GM18517 (cell line): ENCODE results near the gene KLHL2.
"Not testable (repeated sequence)": the region's sequence is repeated elsewhere in the genome, so short reads cannot be mapped to it uniquely, and the experiment has no call there.

ENCODE experiments used
- ATAC-seq: cut with Tn5 transposase; IDR thresholded peaks from one replicate; pipeline ENCODE4 v1.9.1; 2021; ENCODE audit warnings: mild to moderate bottlenecking, moderate library complexity; ENCODE audit not compliant: unreplicated experiment

The KLHL2 gene

DNA sequence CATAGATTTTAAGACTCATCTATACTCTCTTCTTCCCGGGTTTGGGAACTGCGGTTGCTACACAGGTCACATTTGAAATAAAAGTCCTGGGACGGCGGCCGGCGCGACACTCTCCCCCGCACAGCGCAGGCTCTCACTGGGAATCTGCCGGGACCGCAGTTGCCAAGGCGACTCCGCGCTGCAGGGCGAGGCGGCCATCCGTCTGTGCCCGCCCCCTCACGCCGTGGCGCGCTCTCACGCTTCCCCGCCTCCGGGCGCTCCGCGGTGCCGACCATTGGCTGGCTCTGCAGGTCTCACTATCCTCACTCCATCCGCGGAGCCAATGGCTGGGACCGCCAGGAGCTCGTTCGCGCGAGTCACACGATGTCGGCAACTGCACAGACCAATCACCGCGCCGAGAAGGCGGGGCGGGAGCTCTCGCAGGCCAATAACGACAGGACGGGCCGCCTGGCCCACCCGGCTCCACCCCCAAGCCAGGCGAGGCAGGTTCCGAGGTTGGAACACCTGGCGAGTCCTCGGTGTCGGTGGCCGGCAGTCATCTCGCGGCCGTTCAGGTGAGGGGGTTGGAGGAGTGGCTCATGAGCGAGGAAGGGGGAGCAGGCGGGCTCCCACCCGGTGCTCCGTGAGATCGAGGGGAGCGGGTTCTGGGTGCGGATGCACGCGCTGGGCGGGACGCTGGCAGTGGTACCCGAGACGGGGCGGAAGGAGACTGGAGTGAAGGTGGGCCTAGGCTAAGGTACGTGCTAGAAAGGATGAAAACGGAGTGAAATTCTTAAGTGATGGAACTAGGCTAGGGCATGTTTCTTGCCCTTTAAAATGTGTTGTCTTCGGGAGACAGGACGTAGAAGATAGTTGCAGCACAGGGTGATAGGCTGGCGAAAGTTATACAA is 120.1 kb downstream of the KLHL2 start, which contains the start of gene MSMO1:
Gene MSMO1, plus strand, starts transcription at position 459 of the 890 bp plus-strand sequence. CDS start 5,702 bp downstream, outside the sequence.
- peak; percentile 98 for ATAC-seq

DNA sequence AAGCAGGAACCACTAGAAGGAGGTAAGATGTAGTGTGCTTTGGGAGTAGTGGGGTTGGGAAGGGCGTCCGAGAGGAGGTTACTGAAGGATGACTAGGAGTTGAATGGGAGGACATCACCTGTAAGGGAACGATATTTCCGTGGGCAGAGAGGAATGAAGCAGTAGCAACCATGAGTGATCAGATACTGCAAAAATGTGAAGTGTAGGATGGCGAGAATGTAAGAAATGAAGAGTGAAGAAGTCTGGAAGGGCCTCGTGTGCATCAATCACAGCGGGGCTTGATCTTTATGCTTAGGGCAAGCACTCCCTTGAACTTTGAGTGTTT is 120.7 kb downstream of the KLHL2 start:
- peak; percentile 1 for ATAC-seq

DNA sequence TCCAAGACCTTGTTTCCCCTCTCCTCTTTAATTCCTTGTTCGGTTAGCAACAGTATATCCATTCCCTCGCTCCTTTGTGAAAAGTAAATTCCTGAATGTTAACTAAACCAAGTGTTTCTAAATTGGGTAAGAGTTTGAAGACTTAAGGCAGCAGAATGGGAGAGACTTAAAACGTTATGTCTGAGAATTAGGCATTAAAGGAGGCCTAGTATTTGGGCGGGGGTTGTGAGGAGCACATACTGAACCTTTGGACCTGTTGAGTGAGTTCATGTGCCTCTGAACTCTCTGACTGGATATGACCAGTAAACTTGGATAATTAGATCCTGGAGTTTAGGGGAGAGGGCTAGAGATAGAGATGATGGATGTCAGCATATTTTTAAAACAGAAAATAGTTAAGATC is 121.3 kb downstream of the KLHL2 start:
- ATAC-seq, result no peak

DNA sequence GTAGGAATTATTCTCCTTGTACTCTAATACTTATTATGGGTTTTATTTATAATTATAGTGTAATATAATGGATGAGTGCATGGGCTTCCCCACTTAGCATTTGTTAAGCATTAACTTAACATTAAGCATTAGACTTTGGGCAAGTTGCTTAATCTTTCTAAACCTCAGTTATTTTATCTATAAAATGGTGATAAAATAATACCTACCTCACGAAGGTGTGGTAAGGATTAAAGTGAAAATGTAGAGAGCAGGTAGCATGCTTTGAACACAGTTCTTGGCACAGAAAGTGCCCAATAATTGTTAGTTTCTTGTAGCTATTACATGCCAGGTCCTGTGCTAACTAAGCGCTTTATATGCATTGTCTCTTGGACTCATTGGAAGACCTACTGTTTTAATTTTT is 122.7 kb downstream of the KLHL2 start:
- no peak for ATAC-seq

DNA sequence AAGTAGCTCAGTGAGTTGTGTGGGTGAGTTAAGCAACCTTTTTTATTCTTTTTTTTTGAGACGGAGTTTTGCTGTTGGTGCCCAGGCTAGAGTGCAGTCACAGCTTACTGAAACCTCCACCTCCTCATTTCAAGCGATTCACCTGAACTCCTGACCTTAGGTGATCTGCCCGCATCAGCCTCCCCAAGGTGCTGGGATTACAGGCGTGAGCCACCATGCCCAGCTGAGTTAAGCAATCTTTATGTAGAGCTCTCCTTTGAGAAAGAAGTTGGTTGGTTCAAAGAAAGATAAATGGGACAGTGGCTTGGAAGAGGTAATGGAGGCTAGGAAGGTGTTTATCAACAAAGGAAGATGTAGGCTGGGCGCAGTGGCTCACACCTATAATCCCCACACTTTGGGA is 123.3 kb downstream of the KLHL2 start:
- no peak for ATAC-seq

DNA sequence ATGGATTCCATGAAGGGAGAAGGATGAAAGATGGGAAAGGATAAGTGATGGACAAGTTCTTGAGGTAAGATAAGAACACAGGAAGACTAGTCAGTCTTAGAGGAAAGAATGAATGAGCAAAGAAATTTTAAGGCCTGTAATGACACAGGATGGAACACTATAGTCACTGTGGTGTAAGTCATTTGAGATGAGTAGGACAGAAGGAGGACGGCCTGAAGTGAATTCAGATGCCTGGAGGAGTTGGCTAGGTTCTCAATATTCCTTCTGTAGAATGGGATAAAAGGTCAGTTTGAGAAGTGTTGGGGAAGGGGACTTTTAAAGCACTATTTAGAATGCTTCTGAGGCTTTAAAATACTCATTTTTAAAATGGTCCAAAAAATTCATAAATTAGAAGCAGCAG is 124.0 kb downstream of the KLHL2 start:
- no peak for ATAC-seq

DNA sequence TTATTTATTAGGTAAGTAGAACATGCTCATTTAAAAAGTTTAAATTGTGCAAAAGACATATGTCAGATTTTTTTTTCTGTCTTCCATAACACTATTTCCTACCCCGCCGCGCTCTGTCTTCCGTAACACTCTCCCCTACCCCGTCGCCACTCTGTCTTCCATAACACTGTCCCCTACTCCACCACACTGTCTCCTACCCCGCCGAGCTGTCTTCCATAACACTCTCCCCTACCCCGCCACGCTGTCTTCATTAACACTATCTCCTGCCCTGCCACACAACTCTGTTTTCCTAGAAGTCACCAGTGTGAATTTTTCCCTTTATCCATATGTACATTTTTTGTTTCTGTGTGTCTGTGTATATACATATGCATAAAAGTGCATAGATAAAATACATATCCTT is 124.5 kb downstream of the KLHL2 start:
- no peak for ATAC-seq

DNA sequence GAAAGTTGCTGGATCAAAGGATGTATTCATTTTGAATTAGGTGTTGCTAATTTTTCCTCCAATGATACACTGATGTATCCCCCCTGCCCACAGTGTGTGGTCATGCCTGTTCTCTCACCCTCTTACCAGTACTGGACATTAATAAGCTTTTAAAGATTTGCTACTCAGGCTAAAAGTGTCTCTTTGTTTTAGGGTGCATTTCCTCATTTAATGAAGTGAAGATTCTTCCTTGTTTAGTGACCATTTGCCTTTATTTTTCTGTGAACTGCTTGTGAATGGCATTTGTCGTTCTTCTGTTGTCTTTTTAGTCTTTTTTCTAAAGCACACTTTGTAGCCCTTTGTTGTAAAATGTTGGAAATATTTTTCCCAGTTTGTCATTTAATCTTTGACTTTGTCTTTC is 125.1 kb downstream of the KLHL2 start:
- ATAC-seq, result no peak

DNA sequence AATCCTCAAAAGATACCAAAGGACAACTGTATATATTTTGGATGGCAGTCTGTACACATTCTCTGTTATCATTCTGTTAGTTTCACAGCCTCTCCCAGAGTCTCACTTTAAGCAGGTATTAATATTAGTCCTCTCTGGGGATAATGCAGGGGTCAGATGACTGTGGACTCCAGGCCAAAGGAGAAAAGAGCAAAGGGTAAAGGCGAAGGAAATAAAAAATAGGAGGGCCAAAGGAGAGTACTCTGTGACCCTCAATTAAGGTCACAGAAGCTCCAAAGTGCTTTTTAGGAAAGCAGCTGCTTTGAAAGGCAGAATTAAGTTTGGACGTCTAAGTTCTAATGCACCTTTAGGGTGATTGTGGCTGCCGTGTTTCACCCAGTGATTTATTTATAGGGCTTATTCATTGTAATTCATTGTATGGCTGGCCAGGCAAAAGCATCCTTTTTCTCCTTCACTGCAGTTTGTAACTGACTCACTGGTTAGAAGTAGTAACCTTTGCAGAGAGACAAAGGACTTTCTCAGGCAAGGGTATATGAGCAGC is 127.9 kb downstream of the KLHL2 start:
- ATAC-seq, result no peak

DNA sequence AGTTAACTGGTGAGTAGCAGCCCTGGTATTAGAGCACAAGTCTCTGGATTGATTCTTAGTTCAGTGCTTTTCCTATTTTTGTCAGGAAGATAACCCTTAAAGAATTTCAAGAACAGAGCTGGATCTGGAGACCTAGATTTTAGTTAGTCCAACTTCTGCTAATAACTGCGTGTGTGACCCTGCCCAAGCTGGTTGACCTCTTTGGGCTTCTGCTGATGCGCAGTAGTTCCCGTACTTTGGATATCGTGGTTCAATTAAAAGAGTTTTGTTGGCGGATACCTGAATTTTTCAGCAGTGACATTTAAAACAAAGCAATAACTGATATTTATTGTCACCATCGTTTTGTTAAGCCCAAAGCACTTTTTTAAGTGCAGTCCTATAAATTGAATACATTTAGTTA is 129.4 kb downstream of the KLHL2 start:
- ATAC-seq, result no peak

DNA sequence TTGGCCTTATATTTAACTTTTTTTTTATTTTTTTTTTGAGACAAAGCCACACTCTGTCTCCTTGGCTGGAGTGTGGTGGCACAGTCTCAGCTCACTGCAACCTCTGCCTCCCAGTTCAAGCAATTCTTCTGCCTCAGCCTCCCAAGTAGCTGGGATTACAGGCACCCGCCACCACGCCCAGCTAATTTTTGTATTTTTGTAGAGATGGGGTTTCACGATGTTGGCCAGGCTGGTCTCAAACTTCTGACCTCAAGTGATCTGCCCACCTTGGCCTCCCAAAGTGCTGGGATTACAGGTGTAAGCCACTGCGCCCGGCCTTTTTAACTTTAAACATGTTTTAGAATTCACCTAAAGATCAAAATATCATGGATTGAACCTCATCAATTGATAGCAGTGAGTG is 135.0 kb downstream of the KLHL2 start:
- not testable (repeated sequence) for ATAC-seq

DNA sequence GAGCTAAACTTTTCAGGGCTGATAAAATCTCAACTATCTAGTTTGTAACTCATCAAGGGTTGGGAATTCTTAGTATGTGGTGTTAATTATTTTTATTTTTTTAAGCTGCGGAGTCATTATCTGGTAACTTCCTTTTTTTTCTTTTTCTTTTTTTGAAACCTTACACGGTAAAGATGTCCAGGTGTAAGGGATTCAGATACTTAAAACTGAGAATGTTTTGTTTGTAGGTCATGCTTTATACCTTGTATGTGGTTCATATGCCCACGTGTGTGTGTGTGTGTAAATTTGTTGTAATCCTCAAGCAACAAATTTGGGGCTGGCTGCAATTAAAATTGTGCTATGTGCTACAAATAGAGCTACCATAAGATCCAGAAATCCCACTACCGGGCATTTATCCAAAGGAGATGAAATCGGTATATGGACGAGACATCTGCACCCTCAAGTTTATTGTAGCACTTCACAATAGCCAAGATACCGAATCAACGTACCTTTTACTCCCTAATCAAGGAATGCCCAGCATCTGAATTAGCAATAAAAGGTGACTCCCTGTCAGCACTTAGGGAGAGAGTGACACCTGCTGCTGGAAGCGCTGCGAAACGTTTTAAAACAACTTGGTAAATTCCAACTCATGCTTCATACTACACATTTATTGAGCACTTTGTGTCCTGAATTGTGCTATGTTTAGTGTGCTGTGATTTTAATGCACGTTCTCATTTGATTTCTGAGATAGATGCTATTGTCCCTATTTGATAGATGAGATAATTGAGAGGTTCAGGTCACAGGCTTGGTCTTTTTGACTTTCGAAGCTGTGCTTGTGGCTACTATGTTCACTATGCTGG is 136.2 kb downstream of the KLHL2 start:
- ATAC-seq, result no peak

DNA sequence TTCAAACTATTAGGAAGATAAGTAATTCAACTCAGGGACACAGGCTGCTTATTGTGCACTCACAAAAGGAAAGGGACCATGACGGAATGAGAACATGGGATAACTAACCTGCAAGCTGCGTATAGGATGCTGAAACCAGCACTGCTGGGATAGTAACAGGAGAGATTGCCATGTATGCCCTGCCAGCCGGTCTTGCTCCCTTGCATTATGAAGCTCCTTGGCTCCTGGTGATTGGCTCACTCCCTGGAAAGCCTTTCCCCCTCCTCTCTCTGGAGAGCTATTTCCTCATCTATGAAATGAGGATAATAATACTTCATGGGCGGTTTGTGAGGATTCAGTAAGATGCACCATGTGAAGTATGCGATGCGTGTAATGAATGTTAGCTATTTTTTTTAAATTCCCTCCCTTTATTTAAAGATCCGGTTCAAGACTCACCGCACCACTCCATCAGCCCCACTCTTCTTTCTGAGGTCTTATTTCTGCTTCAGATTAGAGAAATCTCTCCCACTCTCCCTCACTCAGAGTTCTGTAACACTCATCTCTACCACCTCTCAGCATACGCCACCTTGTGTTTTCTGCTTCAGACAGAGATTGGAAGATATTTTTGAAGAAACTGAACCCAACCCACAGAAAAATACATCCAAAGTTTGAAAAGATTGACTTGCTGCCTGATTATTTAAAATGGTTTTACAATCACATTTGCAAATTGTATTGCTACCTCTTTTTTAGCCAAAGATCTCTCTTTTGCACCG is 138.5 kb downstream of the KLHL2 start:
- ATAC-seq, result no peak

DNA sequence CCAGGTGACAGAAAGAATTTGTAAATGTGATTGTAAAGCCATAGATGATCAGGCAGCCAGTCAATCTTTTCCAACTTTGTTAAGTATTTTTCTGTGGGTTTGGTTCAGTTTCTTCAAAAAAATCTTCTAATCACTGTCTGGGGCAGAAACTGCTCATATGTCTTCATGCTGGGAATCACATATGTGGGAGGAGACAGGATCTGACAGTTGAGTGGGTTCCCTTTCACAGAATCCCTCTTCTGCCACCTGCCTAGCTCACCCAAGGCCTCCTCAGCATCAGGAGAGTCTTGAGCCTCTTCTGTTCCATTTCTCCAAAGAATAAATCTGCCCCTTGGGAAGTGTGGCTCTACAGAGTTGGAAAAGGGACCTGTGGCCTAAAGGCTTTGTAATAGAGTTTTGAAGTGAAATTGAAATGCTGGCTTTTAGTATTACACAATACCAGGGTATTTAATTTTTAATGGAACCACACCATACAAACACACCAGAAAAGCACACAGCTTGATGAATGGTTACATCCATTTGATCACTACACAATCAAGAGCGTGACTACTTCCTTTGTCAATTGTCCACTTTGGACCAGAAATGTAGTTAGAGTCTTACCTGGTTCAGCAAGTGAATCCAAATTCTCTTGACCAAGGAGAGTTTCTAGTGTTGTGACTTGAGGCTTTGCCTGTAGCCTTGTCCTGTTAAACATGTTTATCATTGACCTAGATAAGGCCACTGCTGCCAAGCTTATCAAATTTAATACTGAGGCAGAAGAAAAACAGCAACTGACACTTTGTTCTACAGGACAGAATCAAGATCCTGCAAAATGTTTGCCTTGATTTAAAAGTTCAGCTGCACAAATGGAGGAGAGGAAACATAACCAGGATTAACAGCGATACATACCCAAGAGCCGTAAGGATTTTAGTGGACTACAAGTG is 140.5 kb downstream of the KLHL2 start:
- ATAC-seq, result no peak

DNA sequence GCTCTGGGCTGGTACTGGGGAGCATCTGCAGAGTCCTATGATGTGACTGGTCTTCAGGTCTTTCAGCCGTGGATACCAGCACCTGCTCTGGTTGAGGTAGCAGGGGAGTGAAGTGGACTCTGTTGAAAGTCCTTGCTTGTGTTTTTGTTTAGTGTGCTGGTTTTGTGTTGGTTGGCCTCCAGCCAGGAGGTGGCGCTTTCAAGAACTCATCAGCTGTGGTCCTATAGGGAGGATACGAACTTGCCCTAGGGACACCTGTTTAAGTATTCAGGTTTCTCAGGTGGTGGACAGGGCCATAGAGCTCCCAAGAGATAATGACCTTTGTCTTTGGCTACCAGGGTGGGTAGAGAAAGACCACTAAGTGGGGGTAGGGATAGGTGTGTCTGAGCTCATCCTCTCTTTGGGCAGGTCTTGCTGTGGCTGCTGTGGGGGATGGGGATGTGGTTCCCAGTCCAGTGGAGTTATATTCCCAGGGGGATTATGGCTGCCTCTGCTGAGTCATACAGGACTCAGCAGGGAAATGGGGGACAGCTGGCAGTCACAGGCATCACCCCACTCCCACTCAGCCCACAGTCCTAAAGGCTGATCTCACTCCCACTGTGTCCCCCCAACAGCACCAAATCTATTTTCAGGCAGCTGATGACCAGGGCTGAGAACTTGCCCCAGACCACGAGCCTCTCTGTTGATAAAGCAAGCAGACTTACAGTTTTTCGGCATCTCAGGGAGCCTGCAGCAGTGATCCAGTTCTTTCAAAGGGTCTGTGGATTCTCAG is 144.2 kb downstream of the KLHL2 start:
- no peak for ATAC-seq

DNA sequence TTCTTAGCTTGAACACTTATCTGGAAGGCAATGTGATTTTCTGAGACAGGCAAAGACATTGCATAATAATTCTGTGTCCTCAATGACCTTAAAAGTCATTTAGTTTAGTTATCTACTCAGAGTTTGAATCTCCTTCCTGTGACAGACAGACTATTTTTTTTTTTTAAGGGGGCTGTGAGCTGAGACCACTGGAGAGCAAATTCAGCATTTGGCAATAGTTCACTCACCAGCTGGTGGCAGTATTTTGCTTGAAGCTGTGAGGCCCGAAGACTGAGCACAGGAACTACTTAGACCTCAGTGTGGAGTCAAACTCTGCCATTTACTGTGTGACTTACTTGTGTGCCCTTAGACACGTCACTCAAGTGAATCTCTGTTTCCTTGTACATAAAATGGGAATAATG is 148.5 kb downstream of the KLHL2 start:
- ATAC-seq, result no peak

DNA sequence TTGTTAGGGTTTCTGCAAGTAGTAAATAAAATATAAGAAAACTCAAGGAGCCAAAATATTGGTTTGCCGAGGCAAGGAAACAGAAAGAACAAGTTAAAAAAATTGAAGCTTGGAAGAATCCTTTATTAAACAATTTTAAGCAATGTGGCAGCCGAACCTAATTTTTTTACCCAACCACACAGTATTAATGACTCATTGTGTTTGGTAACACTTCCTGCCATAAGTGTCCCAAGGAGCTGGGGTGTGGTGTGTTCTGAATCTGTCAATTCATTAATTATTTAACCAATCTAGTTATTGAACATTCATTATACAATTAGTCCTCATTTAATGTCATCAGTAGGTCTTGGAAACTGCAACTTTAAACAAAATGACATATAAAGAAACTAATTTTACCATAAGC is 152.1 kb downstream of the KLHL2 start:
- no peak for ATAC-seq

DNA sequence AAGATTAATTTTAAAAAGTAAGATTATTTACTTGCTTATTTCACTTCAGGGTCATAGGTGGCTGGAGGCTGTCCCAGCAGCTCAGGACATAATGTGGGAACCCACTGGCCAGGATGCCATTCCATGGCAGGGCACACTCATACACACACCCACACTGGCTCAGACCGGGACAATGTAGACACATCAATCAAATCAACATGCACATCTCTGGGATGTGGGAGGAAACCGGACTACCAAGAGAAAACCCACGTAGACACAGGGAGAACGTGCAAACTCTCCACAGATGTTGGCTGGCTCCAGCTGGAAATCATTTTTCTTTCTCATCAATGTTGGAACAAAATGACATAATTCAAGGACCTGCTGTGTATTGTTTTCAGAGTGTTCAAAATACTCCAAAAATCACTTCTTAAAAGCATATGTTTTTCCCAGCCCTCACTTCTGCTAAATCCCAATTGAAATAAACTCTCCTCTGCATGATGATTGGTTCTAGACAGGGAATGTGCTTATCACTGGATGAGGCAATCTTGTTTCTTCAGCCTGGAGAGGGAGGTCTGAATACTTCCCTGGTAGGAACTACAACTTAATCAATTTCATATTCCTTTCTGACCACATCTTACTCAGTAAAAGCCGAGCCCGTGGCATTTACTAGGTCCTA is 152.8 kb downstream of the KLHL2 start:
- no peak for ATAC-seq
